ENCODE results near the gene SDF2L1.

The SDF2L1 gene

DNA sequence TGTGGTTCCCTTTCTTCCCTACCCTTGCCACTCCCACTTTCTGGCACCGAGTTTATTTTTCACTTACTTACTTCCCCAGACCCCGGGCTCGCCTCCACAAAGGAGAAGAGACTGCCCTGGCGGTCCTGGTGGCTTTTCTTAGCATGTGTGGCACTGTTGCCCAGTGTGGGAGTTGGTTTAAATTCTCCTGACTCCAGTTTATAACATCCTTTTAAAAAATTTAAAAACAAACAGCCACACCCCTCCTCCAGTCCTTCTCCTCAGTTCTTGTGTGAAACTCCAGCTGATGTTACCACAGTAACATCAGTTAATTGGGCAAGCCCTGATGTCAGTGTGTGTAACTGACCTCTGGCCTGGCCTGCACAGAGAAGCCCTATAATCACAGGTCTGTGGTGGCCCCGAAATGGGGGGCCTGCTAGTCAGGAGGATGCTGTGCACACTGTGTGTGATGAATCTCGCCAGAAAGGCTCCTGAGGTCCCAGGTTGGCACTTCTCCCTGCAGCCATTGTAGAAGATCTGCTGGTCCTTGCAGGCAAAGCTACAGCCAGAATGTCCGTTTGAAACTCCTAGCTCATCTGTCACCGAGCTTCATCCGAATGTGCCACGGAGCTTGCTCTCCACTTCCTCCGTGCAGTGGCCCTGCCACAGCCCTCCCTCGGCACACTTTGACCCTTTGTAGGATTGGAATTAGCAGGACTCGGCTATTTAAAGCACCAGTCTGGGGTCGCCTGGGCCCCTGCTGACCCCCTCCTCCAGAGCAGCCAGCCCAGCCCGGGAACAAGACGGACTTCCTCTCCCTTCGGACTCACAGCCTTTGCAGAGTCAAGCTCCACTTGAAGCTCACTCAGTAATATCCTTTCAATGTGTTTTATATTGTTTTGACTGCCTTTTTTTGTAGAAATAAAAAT, 19.8 kb upstream of the SDF2L1 start:
- no peak for DNase-seq (ENCODE audit: low read depth)

DNA sequence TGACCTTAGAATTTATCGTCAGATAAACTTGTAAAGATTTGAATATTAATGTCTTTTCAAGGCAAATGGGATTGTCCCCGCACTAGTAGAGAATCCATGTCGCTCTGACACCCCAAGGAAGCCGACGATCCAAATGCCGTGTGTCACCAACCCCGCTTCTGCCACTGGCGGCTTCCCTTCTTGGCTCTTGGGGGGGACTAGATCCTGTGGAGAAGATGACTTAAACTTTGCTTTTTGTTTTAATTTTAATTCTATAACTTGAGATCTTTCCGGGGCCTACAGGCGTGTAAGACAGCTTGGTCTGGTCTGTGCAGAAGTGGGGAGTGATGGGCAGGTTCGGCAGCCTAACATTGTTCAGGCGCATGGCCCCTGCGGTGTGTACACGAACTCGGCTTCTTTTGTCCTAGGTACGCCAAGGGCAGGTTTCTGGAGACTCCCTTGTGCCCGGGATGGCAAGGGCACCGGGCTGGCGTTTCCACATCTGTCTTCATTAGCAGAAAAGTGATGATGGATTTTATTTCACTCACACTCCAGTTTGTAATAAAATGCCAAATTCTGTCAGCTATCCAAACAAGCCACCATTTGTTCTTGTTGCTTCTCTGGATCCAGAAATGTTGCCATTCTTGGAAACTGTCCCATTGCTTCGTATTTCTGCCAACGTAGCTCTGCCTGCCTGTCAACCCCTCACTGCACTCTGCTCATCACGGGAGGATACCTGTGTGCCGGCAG, 19.0 kb upstream of the SDF2L1 start:
- DNase-seq (ENCODE audit: low read depth) = no peak

DNA sequence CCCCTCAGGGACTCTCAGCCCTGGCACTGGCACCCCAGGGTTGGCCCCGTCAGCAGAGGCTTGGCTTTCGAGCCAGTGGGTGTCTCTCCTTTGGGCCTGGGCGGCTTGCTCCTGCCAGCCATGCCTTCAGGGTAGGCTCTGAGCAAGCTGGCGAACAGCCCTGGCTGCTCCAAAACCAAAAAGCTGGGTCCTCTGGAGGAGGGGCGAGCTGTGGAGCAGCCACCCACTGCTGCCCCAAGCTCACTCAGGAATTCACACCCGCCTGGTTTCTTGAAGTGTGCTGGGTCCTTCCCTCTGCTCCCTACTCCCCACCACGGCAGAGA, 18.5 kb upstream of the SDF2L1 start:
- DNase-seq (ENCODE audit: low read depth) = no peak

GRCh38 chr22:21624120-21624879, 17.8 kb upstream of the SDF2L1 start:
- DNase-seq (ENCODE audit: low read depth) = no peak

- DNase-seq (ENCODE audit: low read depth) = no peak
These were observed 17.0 kb upstream of the SDF2L1 start for GRCh38 chr22:21624880-21625791.

GRCh38 chr22:21626073-21626734, 15.9 kb upstream of the SDF2L1 start:
- no peak for DNase-seq (ENCODE audit: low read depth)

DNA sequence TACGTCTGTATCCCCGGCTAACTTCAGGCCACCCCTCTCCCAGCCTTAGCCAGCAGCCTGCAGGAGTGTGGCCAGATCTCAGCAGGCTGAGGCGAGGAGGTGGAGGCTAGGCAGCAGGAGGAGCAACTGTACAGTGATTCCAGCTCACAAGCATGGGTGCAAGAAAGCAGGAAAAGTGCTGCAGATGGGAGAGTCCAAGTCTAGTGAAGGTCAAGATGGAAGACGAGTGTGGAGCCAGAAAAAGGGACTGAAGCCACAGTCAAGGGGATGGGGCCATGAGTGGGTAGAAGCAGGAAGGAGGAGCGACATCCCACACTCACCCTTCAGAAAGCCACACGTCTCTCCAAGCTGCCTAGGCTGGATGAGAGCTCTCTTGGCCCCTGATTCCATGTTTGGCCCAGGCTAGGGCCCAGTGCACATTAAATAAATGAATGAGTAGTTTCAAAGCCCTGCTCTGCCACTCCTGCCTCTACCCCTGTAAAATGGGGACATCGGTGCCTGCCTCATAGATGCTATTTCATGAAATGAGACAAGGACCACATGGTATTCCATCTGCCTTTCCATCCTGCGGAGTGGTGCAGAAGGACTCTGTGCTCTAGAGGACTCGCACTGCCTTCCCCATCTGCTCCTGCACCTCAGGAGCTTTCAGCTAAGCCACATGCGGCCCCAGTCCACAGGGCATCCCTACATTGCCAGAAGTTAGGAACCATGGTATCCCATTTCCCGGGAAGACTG, 15.2 kb upstream of the SDF2L1 start:
- no peak for DNase-seq (ENCODE audit: low read depth)

GRCh38 chr22:21628386-21629254, 13.5 kb upstream of the SDF2L1 start:
- no peak for DNase-seq (ENCODE audit: low read depth)

- peak; percentile 94 for DNase-seq (ENCODE audit: low read depth)
These were observed 12.6 kb upstream of the SDF2L1 start, which contains the start of gene YDJC for GRCh38 chr22:21629255-21630149. Gene YDJC (minus strand): TSS chr22:21630022. CDS start chr22:21630014, 8 bp downstream.

GRCh38 chr22:21631025-21631424, 11.1 kb upstream of the SDF2L1 start:
- no peak for DNase-seq (ENCODE audit: low read depth)

DNA sequence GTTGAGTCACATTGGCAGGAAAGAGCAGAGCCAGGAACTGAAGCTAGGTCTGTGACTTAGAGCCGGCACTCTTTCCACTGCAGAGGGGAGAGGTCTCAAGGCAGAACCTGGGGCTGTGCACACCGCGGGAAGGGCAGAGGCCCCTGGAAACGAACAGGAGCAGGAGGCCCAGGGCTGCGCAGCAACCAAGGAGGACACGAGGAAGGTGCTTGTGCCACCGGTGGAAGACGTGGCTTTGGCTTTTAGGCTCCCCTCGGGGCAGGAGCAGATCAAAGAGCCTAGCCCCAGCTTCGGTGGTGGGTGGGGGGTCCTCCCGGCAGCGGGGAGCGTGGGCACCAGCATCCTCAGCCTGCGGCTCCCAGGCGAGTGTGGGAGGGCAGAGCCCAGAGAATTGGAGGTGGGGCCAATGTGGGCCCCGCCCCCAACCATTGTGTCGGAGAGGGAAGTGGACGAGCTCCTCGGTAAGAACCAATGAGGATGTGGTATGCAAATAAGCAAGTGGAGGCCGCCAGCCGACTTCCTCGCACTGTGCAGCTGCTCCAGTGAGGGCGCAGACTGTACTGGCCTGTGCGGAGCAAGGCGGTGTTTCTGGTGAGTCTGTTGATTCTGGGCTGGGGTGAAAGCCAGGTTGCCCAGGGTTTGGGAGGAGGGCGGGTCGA, 9.7 kb upstream of the SDF2L1 start, which contains the start of gene CCDC116:
CCDC116 (plus strand) TSS at position 524 of the 659 bp plus-strand sequence. CDS start 422 bp downstream, outside the sequence.
- peak; percentile 55 for DNase-seq (ENCODE audit: low read depth)

DNA sequence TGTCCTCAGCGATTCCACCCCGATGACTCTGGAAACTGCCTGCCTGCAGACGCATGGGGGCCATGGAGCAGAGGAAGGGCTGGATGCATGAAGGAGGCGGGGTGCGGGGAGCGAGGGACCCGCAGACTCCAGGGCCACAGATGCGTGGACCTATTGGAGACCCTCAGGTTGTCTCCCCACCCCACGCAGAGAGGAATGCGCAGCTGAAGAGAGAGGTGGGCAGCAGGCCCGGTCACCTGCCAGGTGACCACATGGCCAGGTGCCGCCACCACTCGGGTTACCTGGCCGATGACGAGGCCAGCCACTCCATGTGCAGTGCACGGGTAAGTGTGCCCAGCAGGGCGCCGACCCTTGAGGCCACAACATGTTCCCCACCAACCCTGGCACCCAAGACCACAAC, 9.2 kb upstream of the SDF2L1 start:
- no peak for DNase-seq (ENCODE audit: low read depth)

GRCh38 chr22:21633481-21633880, 8.6 kb upstream of the SDF2L1 start:
- no peak for DNase-seq (ENCODE audit: low read depth)

- DNase-seq (ENCODE audit: low read depth) = no peak
These were observed 8.0 kb upstream of the SDF2L1 start for GRCh38 chr22:21634081-21634480.

- no peak for DNase-seq (ENCODE audit: low read depth)
These were observed 7.3 kb upstream of the SDF2L1 start for GRCh38 chr22:21634844-21635243.

GRCh38 chr22:21635771-21636510, 6.2 kb upstream of the SDF2L1 start:
- DNase-seq (ENCODE audit: low read depth) = no peak
